GM13976 (cell line): Measurements from ENCODE around the gene ERN1.

Source experiments
- DNase-seq: peaks from one replicate; pipeline ENCODE4 v3.0.0; 2012; ENCODE audit warnings: low spot score
- in situ Hi-C: fragments of 300-500 bp; cut with MboI; formaldehyde crosslinking; loops from one replicate; pipeline ENCODE4 v1.12.0; 2022; ENCODE audit warnings: low sequenced_read_pairs, mixed read lengths, inconsistent platforms; ENCODE audit not compliant: unreplicated experiment
- TF ChIP-seq, protein P1 (sequence below): IDR thresholded peaks from 2 replicates; pipeline ENCODE4 v1.5.1; 2012; ENCODE audit warnings: borderline replicate concordance, mild to moderate bottlenecking; ENCODE audit not compliant: insufficient read depth; ENCODE audit errors: extremely low read depth, missing control alignments, control extremely low read depth

Gene ERN1

DNA sequence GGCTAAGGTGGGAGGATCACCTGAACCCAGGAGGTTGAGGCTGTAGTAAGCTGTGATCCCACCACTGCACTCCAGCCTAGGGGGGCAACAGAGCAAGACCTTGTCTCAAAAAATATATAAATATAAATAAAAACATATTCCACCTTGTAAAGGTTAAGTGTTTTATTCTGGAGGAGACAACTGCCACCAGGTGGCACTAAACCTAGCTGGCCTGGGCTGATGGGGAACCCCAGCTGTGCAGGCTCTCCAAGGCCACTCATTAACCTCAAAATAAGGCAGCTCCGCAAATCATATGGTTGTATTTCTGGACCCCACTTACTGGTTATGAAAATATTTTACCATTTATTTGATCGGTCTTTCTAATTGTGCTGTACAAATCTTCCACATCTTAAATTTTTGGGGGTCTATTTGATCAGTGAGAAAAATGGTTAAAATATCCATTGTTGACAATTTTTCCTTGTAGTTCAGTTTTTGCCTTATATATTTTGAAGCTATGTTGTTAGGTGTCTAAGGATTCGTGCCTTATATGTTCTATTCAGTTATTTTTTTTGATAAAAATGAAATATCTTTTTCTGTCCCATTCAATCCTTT is 101.0 kb downstream of the ERN1 start:
- peak; percentile 75 for DNase-seq
- in situ Hi-C loops, result loop anchor here (10.0 kb wide), 1 partner anchor 114 kb away; the partner anchor contains the start of genes CSHL1 and GH1
- TF ChIP-seq, protein P1, sequence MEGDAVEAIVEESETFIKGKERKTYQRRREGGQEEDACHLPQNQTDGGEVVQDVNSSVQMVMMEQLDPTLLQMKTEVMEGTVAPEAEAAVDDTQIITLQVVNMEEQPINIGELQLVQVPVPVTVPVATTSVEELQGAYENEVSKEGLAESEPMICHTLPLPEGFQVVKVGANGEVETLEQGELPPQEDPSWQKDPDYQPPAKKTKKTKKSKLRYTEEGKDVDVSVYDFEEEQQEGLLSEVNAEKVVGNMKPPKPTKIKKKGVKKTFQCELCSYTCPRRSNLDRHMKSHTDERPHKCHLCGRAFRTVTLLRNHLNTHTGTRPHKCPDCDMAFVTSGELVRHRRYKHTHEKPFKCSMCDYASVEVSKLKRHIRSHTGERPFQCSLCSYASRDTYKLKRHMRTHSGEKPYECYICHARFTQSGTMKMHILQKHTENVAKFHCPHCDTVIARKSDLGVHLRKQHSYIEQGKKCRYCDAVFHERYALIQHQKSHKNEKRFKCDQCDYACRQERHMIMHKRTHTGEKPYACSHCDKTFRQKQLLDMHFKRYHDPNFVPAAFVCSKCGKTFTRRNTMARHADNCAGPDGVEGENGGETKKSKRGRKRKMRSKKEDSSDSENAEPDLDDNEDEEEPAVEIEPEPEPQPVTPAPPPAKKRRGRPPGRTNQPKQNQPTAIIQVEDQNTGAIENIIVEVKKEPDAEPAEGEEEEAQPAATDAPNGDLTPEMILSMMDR, result peak; percentile 56

DNA sequence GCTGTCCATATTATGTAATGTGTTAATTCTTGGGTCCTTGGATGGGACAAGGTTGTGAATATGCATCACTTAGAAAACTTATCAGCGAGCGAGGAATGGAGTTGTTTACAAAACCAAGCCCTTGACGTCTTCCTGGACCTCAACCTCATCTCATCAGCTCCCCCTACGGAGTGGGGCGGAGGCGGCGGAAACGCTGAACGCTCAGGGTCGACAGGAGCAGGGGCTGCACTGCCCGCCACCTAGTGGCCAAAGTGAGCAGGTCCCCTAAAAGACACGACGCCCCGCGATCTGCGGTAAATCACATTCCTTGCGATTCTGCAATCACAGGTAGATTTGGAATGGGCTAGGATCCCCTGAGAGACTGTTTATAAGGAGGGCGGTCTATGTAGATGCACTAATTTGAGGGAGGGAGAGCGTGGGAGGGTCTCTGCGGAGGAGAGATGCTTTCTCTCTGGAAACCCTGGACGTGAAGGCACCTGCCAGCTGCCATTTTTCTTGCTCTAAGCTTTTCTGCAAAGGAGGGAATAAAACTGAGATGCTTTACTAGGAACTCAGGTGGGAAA is 104.1 kb downstream of the ERN1 start:
- TF ChIP-seq, protein P1, result peak; percentile 92
- in situ Hi-C loops, result loop anchor here (10.0 kb wide), 1 partner anchor 111 kb away; the partner anchor contains the start of genes CSHL1 and GH1
- peak; percentile 81 for DNase-seq

DNA sequence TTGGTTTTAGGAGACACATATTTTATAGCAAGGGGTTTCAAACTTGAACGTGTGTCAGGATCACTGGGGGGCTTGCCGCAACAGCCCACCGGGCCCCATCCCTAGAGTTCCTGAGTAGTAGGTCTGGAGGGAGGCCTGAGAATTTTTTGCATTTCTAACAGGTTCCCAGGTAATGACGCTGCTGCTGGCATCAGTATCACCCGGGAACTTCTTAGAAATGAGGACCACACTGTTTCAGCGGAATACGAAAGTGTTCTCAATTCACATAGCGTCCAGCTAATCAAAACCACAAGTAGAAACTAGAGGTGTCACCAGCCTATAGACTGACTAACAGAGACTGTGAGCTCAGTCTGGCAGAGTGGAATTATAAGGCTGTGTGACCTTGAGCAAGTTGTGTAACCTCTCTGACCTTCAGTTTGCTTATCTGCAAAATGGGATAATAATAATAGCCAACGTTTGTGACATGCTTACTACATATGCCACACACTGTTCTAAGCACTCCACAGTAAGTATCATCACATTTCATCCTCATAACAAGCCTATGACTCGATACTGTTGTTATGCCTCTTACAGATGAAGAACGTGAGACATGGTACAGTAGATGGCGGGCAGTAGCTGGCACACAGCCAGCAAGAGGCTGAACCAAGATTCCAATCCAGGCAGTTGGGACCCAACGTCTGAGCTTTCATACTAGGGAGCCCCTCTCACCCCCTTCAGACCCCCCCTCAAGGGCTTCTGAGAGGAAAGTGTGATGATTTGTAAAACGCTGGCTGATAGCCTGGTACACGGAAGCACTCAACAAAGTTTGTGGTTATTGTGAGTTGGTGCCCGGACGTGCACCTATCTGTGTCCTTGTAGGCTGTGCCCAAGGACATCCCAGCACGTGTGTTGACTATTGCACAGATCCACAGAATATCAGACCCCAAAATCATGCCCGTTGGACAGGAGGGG is 104.9 kb downstream of the ERN1 start:
- no peak for DNase-seq
- TF ChIP-seq, protein P1, result no peak
- in situ Hi-C loops, result loop anchor here (5.0 to 10.0 kb wide), 2 partner anchors 110 to 117 kb away; partner anchors contain the start of genes CSHL1 and GH1

DNA sequence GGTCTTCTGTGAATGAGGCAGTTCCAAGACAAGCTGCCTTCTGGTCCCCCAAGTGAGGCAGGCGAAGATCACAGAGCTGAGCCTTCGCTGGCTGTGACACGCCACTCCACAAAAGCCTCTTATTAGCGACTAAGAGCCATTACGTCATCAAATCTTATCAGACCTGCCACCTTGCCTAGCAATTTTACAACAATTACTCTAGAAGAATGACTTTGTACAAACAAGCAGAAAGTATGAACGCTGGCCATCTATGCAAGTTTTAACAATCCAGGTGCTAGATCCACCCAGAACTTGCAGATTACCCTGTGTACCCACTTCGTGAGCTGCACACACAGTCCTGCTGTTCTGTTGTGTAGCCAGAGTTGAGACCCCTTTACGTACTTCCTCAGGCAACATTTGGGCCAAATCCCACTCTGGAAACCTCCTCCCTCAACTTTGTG is 105.7 kb downstream of the ERN1 start:
- no peak for DNase-seq
- TF ChIP-seq, protein P1, result no peak
- in situ Hi-C loops, result loop anchor here (5.0 to 10.0 kb wide), 2 partner anchors 109 to 118 kb away; partner anchors contain the start of genes CSHL1 and GH1

DNA sequence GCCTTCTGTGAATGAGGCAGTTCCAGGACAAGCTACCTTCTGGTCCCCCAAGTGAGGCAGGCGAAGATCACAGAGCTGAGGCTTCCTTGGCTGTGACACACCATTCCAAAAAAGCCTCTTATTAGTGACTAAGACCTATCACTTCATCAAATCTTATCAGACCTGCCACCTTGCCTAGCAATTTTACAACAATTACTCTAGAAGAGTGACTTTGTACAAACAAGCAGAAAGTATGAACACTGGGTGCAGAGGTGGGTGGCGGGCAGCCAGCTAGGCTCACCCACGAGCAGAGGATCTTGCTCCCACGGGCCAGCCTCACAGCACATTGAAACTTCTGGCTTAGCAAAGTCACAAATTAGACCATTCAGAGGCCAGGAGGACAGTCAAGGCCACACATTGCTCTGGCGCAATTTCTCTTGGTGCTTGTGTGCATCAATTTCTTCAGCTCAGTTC is 107.3 kb downstream of the ERN1 start:
- TF ChIP-seq, protein P1, result no peak
- in situ Hi-C loops, result loop anchor here (5.0 to 10.0 kb wide), 2 partner anchors 108 to 120 kb away; partner anchors contain the start of genes CSHL1 and GH1
- no peak for DNase-seq
